Activated CD8-positive, alpha-beta T cell treated with anti-CD3 and anti-CD28 coated beads, Interleukin-2, amount 10 ng/mL, durations not matched to agents 7 days and 5 days (primary cell): ENCODE measurements around the gene DOCK8. TPM values are rescaled to one million over a fixed set of nuclear protein-coding genes. Genes with fewer than 3 reads are reported as not detected.

Source experiments
- ATAC-seq: fragments of 150-1000 bp; cut with Tn5 transposase; one replicate; pipeline ENCODE4 v1.10.0; 2021; ENCODE audit warnings: moderate library complexity
- CTCF ChIA-PET: fragments of 350-600 bp; sonication (Branson Sonifier 250); formaldehyde crosslinking; loops from one replicate; lab custom pipeline; 2021; ENCODE audit warnings: antibody characterized with exemption; lab: Charles Lee
- POLR2A ChIA-PET: fragments of 350-600 bp; sonication (Branson Sonifier 250); formaldehyde crosslinking; loops from one replicate; lab custom pipeline; 2021; ENCODE audit warnings: antibody characterized with exemption; lab: Charles Lee
- DNase-seq: peaks from one replicate; pipeline ENCODE4 v3.0.0-alpha.2; 2020
- H3K27ac Mint-ChIP-seq: one replicate; pipeline ENCODE4 v1.8.0; 2021; ENCODE audit warnings: mild to moderate bottlenecking, mixed read lengths
- H3K27me3 Mint-ChIP-seq: one replicate; pipeline ENCODE4 v1.8.0; 2021; ENCODE audit warnings: low read depth, mixed read lengths
- H3K36me3 Mint-ChIP-seq: one replicate; pipeline ENCODE4 v1.8.0; 2021; ENCODE audit warnings: low read depth, mixed read lengths
- H3K4me1 Mint-ChIP-seq: one replicate; pipeline ENCODE4 v1.8.0; 2021; ENCODE audit warnings: low read depth, mixed read lengths
- H3K4me3 Mint-ChIP-seq: one replicate; pipeline ENCODE4 v1.8.0; 2021; ENCODE audit warnings: mild to moderate bottlenecking, mixed read lengths
- H3K9me3 Mint-ChIP-seq: one replicate; pipeline ENCODE4 v1.8.0; 2022; ENCODE audit warnings: mixed read lengths; ENCODE audit not compliant: insufficient read depth
- total RNA-seq, 2 experiments: library from RNA; stranded (reverse); gene quantifications; one replicate each; pipeline ENCODE4 v1.2.3, GENCODE V29; 2021

DOCK8 gene
- total RNA-seq, 2 experiments from 2014 or later = 386 to 389 TPM

DNA sequence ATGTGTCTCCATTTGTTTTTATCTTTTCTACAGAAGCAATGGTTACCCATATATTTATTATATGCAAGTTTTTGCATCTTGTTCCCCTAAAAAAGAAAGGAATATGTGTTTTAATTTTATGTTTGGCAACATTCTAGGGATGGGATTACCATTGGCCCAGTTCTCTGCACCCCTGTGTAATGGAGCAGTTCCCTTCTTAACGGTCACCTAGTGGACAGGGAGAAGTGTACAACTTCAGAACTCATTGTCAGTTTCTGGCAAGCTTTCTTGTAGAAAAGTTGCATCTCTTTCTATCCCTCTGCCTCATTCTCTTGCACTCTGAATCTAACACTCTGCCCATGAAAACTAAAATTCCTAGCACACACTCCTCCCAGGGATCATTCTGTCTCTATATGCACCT lies 78.2 kb downstream of the DOCK8 start:
- H3K27ac Mint-ChIP-seq = peak overlapping the region; percentile 13

DNA sequence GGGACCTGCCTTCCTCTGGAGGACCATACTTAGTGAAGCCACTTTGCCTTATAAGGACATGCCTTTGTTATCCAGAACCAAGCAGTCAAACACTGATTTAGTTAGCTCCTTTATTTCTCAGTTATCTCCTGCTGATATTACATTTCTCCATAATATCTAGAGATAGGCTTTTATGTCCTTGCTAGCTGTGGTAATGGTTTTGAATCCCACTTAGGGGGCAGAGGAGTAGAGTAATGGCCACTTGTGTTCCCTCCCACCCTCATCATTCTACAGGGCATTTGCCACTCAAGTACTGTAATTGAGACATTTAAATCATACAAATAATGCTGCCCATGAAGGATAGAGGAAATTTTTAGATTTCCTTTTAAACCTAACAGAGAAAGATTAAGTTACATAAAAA lies 80.9 kb downstream of the DOCK8 start:
- POLR2A ChIA-PET = interaction anchor here (3.5 kb wide), 1 partner anchor 18 kb away, joined by 12 read pairs; no protein-coding TSS in a partner anchor
- Mint-ChIP-seq H3K4me3 (no peak overlapping the region), H3K27me3 (no peaks in the 10 kb centered on the region), H3K4me1 (peaks cover 46% of the 10 kb centered on the region), H3K27ac (no peak overlapping the region), H3K36me3 (peaks cover 78% of the 10 kb centered on the region), H3K9me3 (no peaks in the 10 kb centered on the region)
- ATAC-seq (no peak), DNase-seq (no peak)
- CTCF ChIA-PET = interaction anchor here (1.0 to 2.4 kb wide), 4 partner anchors 10 to 132 kb away, joined by 3 to 6 read pairs (median 4); partner anchors contain the start of gene DOCK8

More for the DNA sequence above, 78.2 kb downstream of the DOCK8 start:
- H3K4me1 Mint-ChIP-seq = peaks cover 45% of the 10 kb centered on the region
- ChIA-PET CTCF (interaction anchor here (1.1 to 2.1 kb wide), 3 partner anchors 11 to 79 kb away, joined by 3 to 5 read pairs (median 4); partner anchors contain the start of gene DOCK8), POLR2A (no interaction called here)
- H3K27me3 Mint-ChIP-seq = no peaks in the 10 kb centered on the region
- H3K9me3 Mint-ChIP-seq = no peaks in the 10 kb centered on the region
- peaks cover 81% of the 10 kb centered on the region for H3K36me3 Mint-ChIP-seq
- DNase-seq (no peak), ATAC-seq (no peak)
- H3K4me3 Mint-ChIP-seq = no peak overlapping the region

DNA sequence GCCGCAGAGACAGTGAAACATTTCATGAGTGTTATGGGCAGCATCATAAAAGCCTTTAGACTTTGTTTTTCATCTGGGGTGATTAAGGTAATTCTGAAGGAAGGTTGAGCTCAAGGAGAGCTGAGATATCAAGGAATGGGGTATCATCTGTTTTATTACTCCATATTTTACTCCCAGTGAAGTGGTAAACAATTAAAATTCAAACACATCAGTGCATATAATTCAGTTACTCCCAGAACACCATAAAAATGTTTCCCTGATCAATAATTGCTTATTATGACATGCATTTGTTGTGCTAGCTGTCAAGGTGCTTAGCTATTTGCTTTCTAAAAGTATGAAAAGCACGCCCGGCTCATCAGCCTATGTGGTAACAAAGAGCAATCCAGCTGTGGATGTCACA lies 81.7 kb downstream of the DOCK8 start:
- DNase-seq = no peak

DNA sequence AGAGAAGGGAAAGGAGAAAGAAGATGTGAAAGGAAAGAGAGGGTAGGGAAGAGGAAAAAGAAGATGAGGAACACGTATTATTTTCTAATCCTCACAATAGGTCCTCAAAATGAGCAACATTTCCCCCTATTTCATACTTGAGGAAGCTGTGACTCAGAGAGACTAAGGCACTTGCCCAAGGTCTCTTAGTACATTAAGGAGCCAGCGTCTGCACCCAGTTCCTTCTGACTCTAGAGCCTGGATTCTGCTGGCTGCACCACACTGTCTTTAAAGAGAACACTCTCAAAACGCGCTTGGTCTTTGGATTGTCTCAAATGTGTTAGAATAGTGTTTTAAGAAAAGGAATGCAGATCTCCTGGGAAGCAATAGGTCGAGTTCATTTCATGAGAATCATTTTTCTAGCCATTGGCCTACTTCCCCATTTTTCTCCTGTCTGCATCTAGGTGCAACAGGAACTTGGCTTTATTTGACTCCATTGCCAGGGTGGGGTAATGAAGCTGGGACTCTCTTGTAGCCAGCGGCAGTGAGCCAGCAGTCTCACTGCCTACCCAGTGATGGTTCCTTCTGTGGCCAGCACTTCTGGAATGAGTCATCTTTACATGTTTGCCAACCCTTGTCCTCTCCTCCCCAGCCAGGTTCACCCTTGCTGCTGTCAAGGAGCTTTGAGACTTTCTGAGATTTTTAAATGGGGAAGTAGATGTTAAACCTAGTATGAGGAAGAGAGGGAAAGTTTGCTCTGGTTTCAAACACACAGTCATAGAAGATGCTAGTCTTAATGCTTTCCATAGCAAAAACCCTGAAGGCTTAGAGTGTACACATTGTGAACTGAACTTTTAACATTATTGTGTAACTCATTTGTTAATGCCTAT lies 82.7 kb downstream of the DOCK8 start:
- H3K4me3 Mint-ChIP-seq = no peak overlapping the region
- no peaks in the 10 kb centered on the region for H3K9me3 Mint-ChIP-seq
- POLR2A ChIA-PET = interaction anchor here (0.8 to 3.5 kb wide), 4 partner anchors 11 to 26 kb away, joined by 3 to 12 read pairs (median 3); no protein-coding TSS in a partner anchor
- H3K27me3 Mint-ChIP-seq = no peaks in the 10 kb centered on the region
- H3K36me3 Mint-ChIP-seq = peaks cover 88% of the 10 kb centered on the region
- DNase-seq = peak; percentile 35
- CTCF ChIA-PET = interaction anchor here (0.8 to 2.4 kb wide), 4 partner anchors 12 to 82 kb away, joined by 3 to 6 read pairs (median 4); partner anchors contain the start of gene DOCK8
- peak; percentile 81 for ATAC-seq
- peaks cover 49% of the 10 kb centered on the region for H3K4me1 Mint-ChIP-seq
- peak overlapping the region; percentile 70 for H3K27ac Mint-ChIP-seq

More for the DNA sequence above, 81.7 kb downstream of the DOCK8 start:
- Mint-ChIP-seq H3K9me3 (no peaks in the 10 kb centered on the region), H3K4me1 (peaks cover 49% of the 10 kb centered on the region), H3K36me3 (peaks cover 80% of the 10 kb centered on the region), H3K27ac (peak overlapping the region; percentile 28), H3K4me3 (no peak overlapping the region), H3K27me3 (no peaks in the 10 kb centered on the region)
- ChIA-PET CTCF (interaction anchor here (1.0 to 2.4 kb wide), 4 partner anchors 11 to 131 kb away, joined by 3 to 6 read pairs (median 4); partner anchors contain the start of gene DOCK8), POLR2A (interaction anchor here (3.5 kb wide), 1 partner anchor 19 kb away, joined by 12 read pairs; no protein-coding TSS in a partner anchor)
- no peak for ATAC-seq

DNA sequence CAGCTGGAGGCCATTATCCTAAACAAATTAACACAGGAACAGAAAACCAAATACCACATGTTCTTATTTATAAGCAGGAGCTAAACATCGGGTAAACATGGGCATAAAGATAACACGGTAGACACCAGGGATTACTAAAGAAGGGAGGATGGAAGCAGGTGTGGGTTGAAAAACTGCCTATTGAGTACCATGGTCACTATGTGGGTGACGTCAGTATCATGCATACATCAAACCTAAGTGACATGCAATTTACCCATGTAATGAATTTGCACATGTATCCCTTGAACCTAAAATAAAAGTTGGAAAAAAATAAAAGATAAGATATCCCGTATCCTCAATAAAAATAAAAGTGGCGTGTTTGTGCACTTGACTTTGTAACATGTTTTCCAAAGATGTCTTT lies 88.8 kb downstream of the DOCK8 start:
- peaks cover 15% of the 10 kb centered on the region for H3K4me1 Mint-ChIP-seq
- H3K27me3 Mint-ChIP-seq = no peaks in the 10 kb centered on the region
- ChIA-PET POLR2A (no interaction called here), CTCF (no interaction called here)
- H3K27ac Mint-ChIP-seq = no peak overlapping the region
- H3K36me3 Mint-ChIP-seq = peaks cover 84% of the 10 kb centered on the region
- ATAC-seq = no peak
- H3K9me3 Mint-ChIP-seq = no peaks in the 10 kb centered on the region
- H3K4me3 Mint-ChIP-seq = no peak overlapping the region
- no peak for DNase-seq

DNA sequence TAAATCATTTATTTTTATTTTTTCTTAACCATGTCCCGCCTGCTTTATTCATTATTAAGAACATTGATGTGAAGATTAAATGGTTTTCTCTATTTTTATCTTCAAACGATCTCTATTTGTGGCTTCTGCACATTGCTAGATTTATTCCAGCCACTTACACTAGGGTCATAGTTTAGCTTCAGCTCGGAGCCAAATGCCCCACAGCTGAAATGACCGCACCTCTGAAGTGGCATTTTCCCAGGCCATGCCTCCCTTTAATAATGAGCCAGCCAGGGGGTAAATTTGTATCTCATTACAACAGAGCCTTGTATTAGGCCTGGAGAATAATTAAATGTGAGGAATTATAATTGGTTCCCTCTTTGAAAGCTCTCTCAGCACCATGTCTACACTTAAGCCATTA lies 89.4 kb downstream of the DOCK8 start:
- Mint-ChIP-seq H3K9me3 (no peaks in the 10 kb centered on the region), H3K4me3 (no peak overlapping the region), H3K27ac (no peak overlapping the region), H3K36me3 (peaks cover 83% of the 10 kb centered on the region), H3K27me3 (no peaks in the 10 kb centered on the region), H3K4me1 (peaks cover 12% of the 10 kb centered on the region)
- no peak for DNase-seq
- no peak for ATAC-seq
- ChIA-PET CTCF (no interaction called here), POLR2A (no interaction called here)

DNA sequence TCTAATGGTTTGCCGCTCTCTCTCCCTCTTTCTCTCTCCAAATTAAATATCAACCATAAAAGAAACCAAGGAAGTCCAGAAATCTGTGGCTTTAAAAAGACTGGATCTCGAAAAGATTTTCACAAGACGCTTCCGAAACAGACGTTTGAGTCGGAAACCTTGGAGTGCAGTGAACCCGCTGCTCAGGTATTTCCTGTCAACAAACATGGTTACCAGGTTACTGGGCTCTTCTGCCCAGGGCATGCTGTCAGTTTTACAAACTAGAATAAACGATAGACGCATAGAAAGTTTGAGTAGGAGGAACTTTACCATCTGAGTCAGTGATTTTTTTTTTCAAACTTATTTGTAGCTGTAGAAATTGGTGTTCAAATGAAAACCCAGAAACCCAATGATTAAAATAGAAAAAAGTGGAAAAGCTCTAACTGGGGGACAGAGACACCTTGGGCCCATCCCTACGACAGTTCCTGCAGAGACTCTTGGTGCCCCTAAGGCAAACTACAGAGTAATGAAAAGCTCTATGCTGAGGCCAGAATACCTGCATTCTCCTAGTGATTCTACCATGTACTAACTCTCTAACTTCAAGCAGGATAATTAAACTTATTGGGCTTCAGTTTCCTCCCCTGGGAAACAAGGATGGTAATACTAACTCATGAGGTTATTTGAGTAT lies 90.0 kb downstream of the DOCK8 start:
- ATAC-seq = no peak
- ChIA-PET POLR2A (no interaction called here), CTCF (interaction anchor here (1.5 kb wide), 1 partner anchor 10 kb away, joined by 3 read pairs; no protein-coding TSS in a partner anchor)
- no peak overlapping the region for H3K27ac Mint-ChIP-seq
- H3K27me3 Mint-ChIP-seq = no peaks in the 10 kb centered on the region
- H3K36me3 Mint-ChIP-seq = peaks cover 85% of the 10 kb centered on the region
- no peak overlapping the region for H3K4me3 Mint-ChIP-seq
- peaks cover 12% of the 10 kb centered on the region for H3K4me1 Mint-ChIP-seq
- DNase-seq = no peak
- no peaks in the 10 kb centered on the region for H3K9me3 Mint-ChIP-seq

DNA sequence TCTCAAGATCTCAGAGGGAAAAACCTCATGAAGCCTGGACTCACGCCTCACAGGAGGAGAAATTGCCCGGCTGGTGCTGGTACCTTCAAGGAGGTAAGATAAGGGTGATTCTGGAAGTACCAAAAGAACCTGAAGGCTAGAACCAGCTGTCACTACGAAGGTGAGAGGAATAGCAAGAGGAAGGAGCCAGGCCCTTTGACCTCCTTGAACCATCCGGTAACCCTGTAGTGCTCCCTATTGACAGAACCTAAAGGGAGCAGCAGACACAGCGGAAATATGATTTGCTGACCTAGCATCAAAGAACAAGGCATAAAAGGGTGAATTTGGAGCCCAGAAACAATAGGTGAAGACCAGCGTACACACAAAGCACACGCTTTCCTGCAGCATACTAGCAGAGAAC lies 92.2 kb downstream of the DOCK8 start:
- DNase-seq (no peak), ATAC-seq (peak; percentile 53)
- ChIA-PET CTCF (interaction anchor here (1.6 kb wide), 1 partner anchor 64 kb away, joined by 3 read pairs; no protein-coding TSS in a partner anchor), POLR2A (no interaction called here)
- H3K4me3 Mint-ChIP-seq = no peak overlapping the region
- no peak overlapping the region for H3K27ac Mint-ChIP-seq
- H3K9me3 Mint-ChIP-seq = no peaks in the 10 kb centered on the region
- H3K27me3 Mint-ChIP-seq = no peaks in the 10 kb centered on the region
- H3K36me3 Mint-ChIP-seq = peaks cover 75% of the 10 kb centered on the region
- H3K4me1 Mint-ChIP-seq = no peaks in the 10 kb centered on the region

DNA sequence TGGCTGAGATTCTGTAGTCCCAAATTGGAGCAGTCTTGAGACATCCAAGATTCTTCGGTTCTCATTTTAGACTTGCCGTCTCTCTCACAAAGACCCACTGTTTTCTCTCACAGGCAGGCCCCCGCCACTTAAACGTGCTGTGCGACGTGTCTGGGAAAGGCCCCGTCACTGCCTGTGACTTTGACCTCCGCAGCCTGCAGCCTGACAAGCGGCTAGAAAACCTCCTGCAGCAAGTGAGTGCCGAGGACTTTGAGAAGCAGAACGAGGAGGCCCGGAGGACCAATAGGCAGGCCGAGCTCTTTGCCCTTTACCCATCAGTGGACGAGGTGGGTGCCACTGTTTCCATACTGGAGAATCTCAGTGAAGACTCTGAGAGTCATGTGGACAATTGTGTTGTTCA lies 97.2 kb downstream of the DOCK8 start:
- no peaks in the 10 kb centered on the region for H3K27me3 Mint-ChIP-seq
- no peak overlapping the region for H3K27ac Mint-ChIP-seq
- H3K36me3 Mint-ChIP-seq = peaks cover 77% of the 10 kb centered on the region

DNA sequence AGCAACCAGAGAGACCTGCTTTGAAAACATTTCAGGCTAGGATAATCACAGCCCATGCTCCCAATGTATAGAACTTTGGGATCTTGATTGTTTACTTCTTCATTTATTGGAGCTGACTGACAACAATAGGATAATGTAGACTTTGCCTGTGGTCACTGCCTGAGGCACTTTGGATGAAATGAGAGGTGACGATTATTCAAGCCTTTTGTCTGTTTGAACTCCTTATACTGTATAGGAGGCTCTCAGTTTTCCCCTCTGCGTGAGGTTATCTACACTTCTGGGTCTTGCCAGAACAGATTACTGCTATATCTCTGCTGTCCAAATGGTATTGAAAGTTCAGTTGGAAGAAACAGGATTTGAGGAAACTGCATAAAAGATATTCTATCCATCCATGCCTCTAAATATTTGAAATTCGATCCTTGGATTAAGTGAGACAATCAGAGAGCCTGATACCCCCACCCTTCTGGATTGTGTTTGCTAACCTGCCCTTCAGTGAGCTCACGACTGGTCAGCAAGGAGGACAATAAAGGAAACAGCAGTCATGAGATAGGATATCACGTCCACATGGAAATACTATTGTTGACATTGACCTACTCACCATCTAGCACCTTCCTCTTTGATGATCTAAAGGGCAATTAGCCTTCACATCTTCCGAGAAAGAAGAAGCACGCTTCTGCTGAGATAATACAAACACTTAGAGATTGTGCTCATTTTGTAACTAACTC lies 98.1 kb downstream of the DOCK8 start:
- POLR2A ChIA-PET = no interaction called here
- Mint-ChIP-seq H3K4me3 (no peak overlapping the region), H3K27me3 (no peaks in the 10 kb centered on the region), H3K27ac (no peak overlapping the region), H3K36me3 (peaks cover 79% of the 10 kb centered on the region), H3K9me3 (no peaks in the 10 kb centered on the region), H3K4me1 (no peaks in the 10 kb centered on the region)
- ATAC-seq (no peak), DNase-seq (no peak)
- CTCF ChIA-PET = no interaction called here

More for the DNA sequence above, 97.2 kb downstream of the DOCK8 start:
- Mint-ChIP-seq H3K4me3 (no peak overlapping the region), H3K9me3 (no peaks in the 10 kb centered on the region), H3K4me1 (no peaks in the 10 kb centered on the region)
- DNase-seq (no peak), ATAC-seq (no peak)
- CTCF ChIA-PET = no interaction called here
- POLR2A ChIA-PET = no interaction called here

DNA sequence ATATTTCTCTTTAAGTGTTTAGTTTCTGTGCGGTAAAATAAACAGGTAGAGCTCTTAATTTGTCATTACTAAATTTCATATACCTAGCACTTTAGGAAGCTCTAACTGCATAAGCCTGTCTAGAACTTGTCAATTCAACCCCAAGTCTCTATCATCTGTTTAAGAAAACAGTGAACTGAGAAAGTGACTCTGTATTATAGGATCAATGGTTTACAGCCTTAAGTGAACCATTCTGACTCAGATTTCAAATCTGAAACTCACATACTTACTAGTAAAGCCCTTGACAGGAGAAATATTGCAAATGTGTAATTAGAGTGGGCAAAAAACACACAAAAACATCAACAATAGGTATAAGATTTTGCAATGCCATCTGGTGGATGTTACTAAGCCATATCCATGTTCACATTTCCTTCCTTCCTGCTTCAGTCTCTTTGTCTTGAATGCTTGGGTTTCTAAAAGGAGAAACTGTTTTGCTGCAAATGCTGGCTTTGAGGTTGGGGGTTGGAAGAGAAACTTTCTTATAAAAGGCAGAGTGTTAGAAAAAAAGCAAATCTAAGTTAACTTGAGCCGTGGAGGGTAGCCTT lies 101.8 kb downstream of the DOCK8 start:
- ATAC-seq (no peak), DNase-seq (no peak)
- Mint-ChIP-seq H3K27me3 (no peaks in the 10 kb centered on the region), H3K36me3 (peaks cover 71% of the 10 kb centered on the region), H3K9me3 (no peaks in the 10 kb centered on the region), H3K4me1 (no peaks in the 10 kb centered on the region), H3K27ac (peak overlapping the region; percentile 24), H3K4me3 (no peak overlapping the region)
- ChIA-PET CTCF (interaction anchor here (0.7 to 1.6 kb wide), 4 partner anchors 19 to 105 kb away, joined by 3 to 4 read pairs (median 4); no protein-coding TSS in a partner anchor), POLR2A (no interaction called here)
